Peyer's patch (tissue), 4 donors: ENCODE data around the gene COX6B2.

Experiments used
- CTCF ChIP-seq, 6 experiments: fragments of 450-650 bp in 4 of 6; fragments of 200-600 bp in 2 of 6; sonication (generic) in 1 of 6; IDR thresholded peaks; one replicate each; pipeline ENCODE4 v1.5.1; 2017 to 2019; ENCODE audit warnings: antibody characterized with exemption in 6 of 6, mild to moderate bottlenecking in 3 of 6, moderate library complexity in 1 of 6
- POLR2A ChIP-seq, 2 donors: fragments of 450-650 bp; IDR thresholded peaks; one replicate each; pipeline ENCODE4 v1.5.1; 2017; ENCODE audit warnings: antibody characterized with exemption in 2 of 2, mild to moderate bottlenecking in 2 of 2, moderate library complexity in 2 of 2

GRCh38 chr19:55312621-55313512 is 41.7 kb downstream of the COX6B2 start:
- TF ChIP-seq CTCF (IDR thresholded peaks at IDR 0.05) (no peak), POLR2A (IDR thresholded peaks at IDR 0.05) (no peak)
